SK-N-SH (cell line): ENCODE data around the gene GULP1. TPM values are rescaled to one million over a fixed set of nuclear protein-coding genes. Genes with fewer than 3 reads are reported as not detected.

Experiments used
- CTCF ChIA-PET: fragments of 300-600, 350-600 bp; formaldehyde crosslinking; extraction: SDS; loops from one replicate; lab custom pipeline; 2021; lab: Yijun Ruan, JAX
- POLR2A ChIA-PET: fragments of 350-600 bp; sonication (Branson Sonifier 250); formaldehyde crosslinking; extraction: SDS; loops from one replicate; lab custom pipeline; 2020; ENCODE audit warnings: antibody characterized with exemption, inconsistent platforms; lab: Yijun Ruan, JAX
- DNase-seq: peaks from one replicate; pipeline ENCODE4 v3.0.0; 2012
- H2AFZ ChIP-seq: fragments of 200-600 bp; sonication (generic); 2 replicates; pipeline ENCODE4 v1.8.1; 2016; ENCODE audit warnings: antibody characterized with exemption, mild to moderate bottlenecking, low read depth
- H3F3A ChIP-seq: fragments of 200-600 bp; sonication (generic); replicated peaks from 2 replicates; pipeline ENCODE3; 2016; ENCODE audit warnings: antibody characterized with exemption, mild to moderate bottlenecking; ENCODE audit not compliant: insufficient read depth
- H3K27ac ChIP-seq, 2 experiments: fragments of 200-500 bp in 1 of 2; fragments of 200-600 bp in 1 of 2; sonication (Bioruptor generic) in 1 of 2; sonication (generic), shearing (Covaris generic) in 1 of 2; 2 replicates each; pipeline versions ENCODE4 v1.5.1 to v1.6.1; 2014 to 2016; ENCODE audit warnings: low read depth in 2 of 2, inconsistent platforms in 1 of 2, low read length in 1 of 2, mild to moderate bottlenecking in 1 of 2, mixed read lengths in 1 of 2
- H3K27me3 ChIP-seq: fragments of 200-600 bp; sonication (generic), shearing (Covaris generic); 2 replicates; pipeline ENCODE4 v1.6.1; 2016; ENCODE audit warnings: mixed run types; ENCODE audit not compliant: insufficient read depth
- H3K36me3 ChIP-seq, 2 experiments: fragments of 200-500 bp in 1 of 2; fragments of 200-600 bp in 1 of 2; sonication (Bioruptor generic) in 1 of 2; sonication (generic) in 1 of 2; replicated peaks in 1 of 2; 2 replicates each; pipeline versions ENCODE3 to v1.5.1; 2014 to 2016; ENCODE audit warnings: low read length in 1 of 2, mild to moderate bottlenecking in 1 of 2; ENCODE audit not compliant: insufficient read depth in 2 of 2, control insufficient read depth in 1 of 2
- H3K4me1 ChIP-seq, 2 experiments: fragments of 200-500 bp in 1 of 2; fragments of 200-600 bp in 1 of 2; sonication (Bioruptor generic) in 1 of 2; sonication (generic), shearing (Covaris generic) in 1 of 2; 2 replicates each; pipeline versions ENCODE4 v1.5.1 to v1.6.1; 2014 to 2016; ENCODE audit warnings: low read depth in 1 of 2, low read length in 1 of 2, mixed run types in 1 of 2; ENCODE audit not compliant: insufficient read depth in 2 of 2, control insufficient read depth in 1 of 2
- H3K4me2 ChIP-seq: fragments of 200-600 bp; sonication (generic), shearing (Covaris generic); 2 replicates; pipeline ENCODE4 v1.6.1; 2017; ENCODE audit warnings: mixed run types
- H3K4me3 ChIP-seq, 2 experiments: fragments of 200-500 bp in 1 of 2; fragments of 200-600 bp in 1 of 2; sonication (Bioruptor generic) in 1 of 2; sonication (generic), shearing (Covaris generic) in 1 of 2; 2 replicates each; pipeline versions ENCODE4 v1.5.1 to v1.8.1; 2014 to 2016; ENCODE audit warnings: low read depth in 2 of 2, inconsistent platforms in 1 of 2, low read length in 1 of 2, mild to moderate bottlenecking in 1 of 2, mixed read lengths in 1 of 2, moderate library complexity in 1 of 2
- H3K79me2 ChIP-seq: fragments of 200-600 bp; sonication (generic); 2 replicates; pipeline ENCODE4 v1.8.1; 2017; ENCODE audit warnings: mild to moderate bottlenecking; ENCODE audit not compliant: insufficient read depth
- H3K9ac ChIP-seq: fragments of 200-600 bp; sonication (generic); 2 replicates; pipeline ENCODE4 v1.6.1; 2017; ENCODE audit warnings: mixed run types
- H3K9me2 ChIP-seq: fragments of 200-600 bp; sonication (generic); 2 replicates; pipeline ENCODE4 v1.6.1; 2017; ENCODE audit warnings: mixed run types
- H3K9me3 ChIP-seq: fragments of 200-600 bp; sonication (generic); 2 replicates; pipeline ENCODE4 v1.6.1; 2017; ENCODE audit warnings: mixed run types, mild to moderate bottlenecking, moderate library complexity
- H4K20me1 ChIP-seq: fragments of 200-600 bp; sonication (generic); 2 replicates; pipeline ENCODE4 v1.6.1; 2017; ENCODE audit warnings: mild to moderate bottlenecking, mixed run types; ENCODE audit not compliant: insufficient read depth
- CHD2 ChIP-seq: fragments of 150-350 bp; IDR thresholded peaks from 2 replicates; pipeline ENCODE4 v1.6.1; 2018; ENCODE audit warnings: low read length; ENCODE audit not compliant: partially characterized antibody
- ELF1 ChIP-seq: IDR thresholded peaks from 2 replicates; pipeline ENCODE4 v1.4.0; 2012
- EP300 ChIP-seq, 2 experiments: IDR thresholded peaks; 2 replicates each; pipeline versions ENCODE4 v1.4.0 to v1.6.1; 2012; ENCODE audit warnings: borderline replicate concordance in 1 of 2, low read depth in 1 of 2, low read length in 1 of 2
- FOSL2 ChIP-seq: IDR thresholded peaks from 2 replicates; pipeline ENCODE4 v1.4.0; 2012; ENCODE audit warnings: low read depth, mild to moderate bottlenecking, moderate library complexity, borderline replicate concordance
- GABPA ChIP-seq: IDR thresholded peaks from 2 replicates; pipeline ENCODE4 v1.4.0; 2012; ENCODE audit warnings: low read depth, mild to moderate bottlenecking
- GATA2 ChIP-seq: sonication (generic); formaldehyde crosslinking; IDR thresholded peaks from 2 replicates; pipeline ENCODE4 v1.5.0; 2020; ENCODE audit warnings: mild to moderate bottlenecking, missing genetic modification reagents
- JUND ChIP-seq: IDR thresholded peaks from 2 replicates; pipeline ENCODE4 v1.4.0; 2012
- MEF2A ChIP-seq: IDR thresholded peaks from 2 replicates; pipeline ENCODE4 v1.4.0; 2012; ENCODE audit warnings: low read depth, borderline replicate concordance
- MXI1 ChIP-seq: IDR thresholded peaks from 2 replicates; pipeline ENCODE4 v1.6.1; 2012; ENCODE audit warnings: mild to moderate bottlenecking, low read depth, low read length, improper control_type of control experiment
- NFIC ChIP-seq: IDR thresholded peaks from 2 replicates; pipeline ENCODE4 v1.4.0; 2012; ENCODE audit warnings: borderline replicate concordance
- POLR2AphosphoS5 ChIP-seq: IDR thresholded peaks from 2 replicates; pipeline ENCODE4 v1.6.1; 2012; ENCODE audit warnings: low read depth, low read length
- RCOR1 ChIP-seq: fragments of 150-350 bp; IDR thresholded peaks from 2 replicates; pipeline ENCODE4 v1.6.1; 2017; ENCODE audit warnings: antibody characterized with exemption, low read length
- RFX5 ChIP-seq: IDR thresholded peaks from 2 replicates; pipeline ENCODE4 v1.6.1; 2012; ENCODE audit warnings: mild to moderate bottlenecking, improper control_type of control experiment, low read length
- SMC3 ChIP-seq: IDR thresholded peaks from 2 replicates; pipeline ENCODE4 v1.6.1; 2012; ENCODE audit warnings: low read depth, low read length, improper control_type of control experiment
- TAF1 ChIP-seq: IDR thresholded peaks from 2 replicates; pipeline ENCODE4 v1.6.1; 2012; ENCODE audit warnings: low read depth, mild to moderate bottlenecking, low read length, moderate library complexity, borderline replicate concordance
- TCF12 ChIP-seq: IDR thresholded peaks from 2 replicates; pipeline ENCODE4 v1.4.0; 2012
- TEAD4 ChIP-seq: IDR thresholded peaks from 2 replicates; pipeline ENCODE4 v1.4.0; 2012; ENCODE audit warnings: mild to moderate bottlenecking, borderline replicate concordance; ENCODE audit not compliant: insufficient read depth
- YY1 ChIP-seq: IDR thresholded peaks from 2 replicates; pipeline ENCODE4 v1.4.0; 2012; ENCODE audit warnings: low read depth, mild to moderate bottlenecking
- polyA plus RNA-seq, 3 experiments: library from polyadenylated mRNA; depleted of rRNA; stranded (reverse); fragments of >200 nt; gene quantifications; 2 replicates each; pipeline ENCODE4 v1.2.3, GENCODE V29; 2012
- TF ChIP-seq, protein P1 (sequence below): IDR thresholded peaks from 2 replicates; pipeline ENCODE4 v1.4.0; 2012; ENCODE audit warnings: low read depth
- TF ChIP-seq, protein P2 (sequence below): IDR thresholded peaks from 2 replicates; pipeline ENCODE4; 2012
- TF ChIP-seq, protein P3 (sequence below): IDR thresholded peaks from 2 replicates; pipeline ENCODE4 v1.4.0; 2012; ENCODE audit warnings: low read depth, borderline replicate concordance
- TF ChIP-seq, protein P4 (sequence below): fragments of 200-600 bp; sonication (generic); IDR thresholded peaks from 2 replicates; pipeline ENCODE4 v1.6.1; 2017; ENCODE audit warnings: antibody characterized with exemption, mild to moderate bottlenecking, moderate library complexity
- TF ChIP-seq, protein P5 (sequence below): IDR thresholded peaks from 2 replicates; pipeline ENCODE4 v1.4.0; 2012; ENCODE audit warnings: low read depth, borderline replicate concordance

GULP1 gene
- polyA plus RNA-seq, 1 of the 3 experiments (the other 2 are of a cell fraction) = 33.8 TPM

DNA sequence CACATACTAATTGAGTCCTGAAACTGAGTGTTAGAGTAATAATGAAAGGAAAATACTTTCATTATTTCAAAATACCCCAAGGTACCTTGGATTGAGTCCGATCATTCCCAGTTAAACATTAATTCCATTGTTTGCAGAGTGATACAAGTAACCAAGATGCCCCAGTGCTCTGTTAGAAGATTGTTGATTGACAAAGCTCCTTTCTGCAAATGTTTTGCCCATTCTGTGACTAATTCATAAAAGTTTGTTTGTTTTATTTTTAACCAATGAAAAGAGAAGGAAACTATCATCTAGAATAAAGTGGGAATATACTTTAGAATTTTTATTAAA lies 124.0 kb downstream of the GULP1 start (continued):
- TF ChIP-seq ELF1 (no peak), JUND (no peak), MEF2A (no peak), EP300 (IDR thresholded peaks at IDR 0.05; ENCODE audit: borderline replicate concordance in 1 of 2, low read depth in 1 of 2, low read length in 1 of 2) (no peak), GABPA (no peak)
- TF ChIP-seq, protein P1, sequence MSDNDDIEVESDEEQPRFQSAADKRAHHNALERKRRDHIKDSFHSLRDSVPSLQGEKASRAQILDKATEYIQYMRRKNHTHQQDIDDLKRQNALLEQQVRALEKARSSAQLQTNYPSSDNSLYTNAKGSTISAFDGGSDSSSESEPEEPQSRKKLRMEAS = no peak
- TF ChIP-seq, protein P2, sequence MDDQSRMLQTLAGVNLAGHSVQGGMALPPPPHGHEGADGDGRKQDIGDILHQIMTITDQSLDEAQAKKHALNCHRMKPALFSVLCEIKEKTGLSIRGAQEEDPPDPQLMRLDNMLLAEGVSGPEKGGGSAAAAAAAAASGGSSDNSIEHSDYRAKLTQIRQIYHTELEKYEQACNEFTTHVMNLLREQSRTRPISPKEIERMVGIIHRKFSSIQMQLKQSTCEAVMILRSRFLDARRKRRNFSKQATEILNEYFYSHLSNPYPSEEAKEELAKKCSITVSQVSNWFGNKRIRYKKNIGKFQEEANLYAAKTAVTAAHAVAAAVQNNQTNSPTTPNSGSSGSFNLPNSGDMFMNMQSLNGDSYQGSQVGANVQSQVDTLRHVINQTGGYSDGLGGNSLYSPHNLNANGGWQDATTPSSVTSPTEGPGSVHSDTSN = no peak
- TF ChIP-seq, protein P3, sequence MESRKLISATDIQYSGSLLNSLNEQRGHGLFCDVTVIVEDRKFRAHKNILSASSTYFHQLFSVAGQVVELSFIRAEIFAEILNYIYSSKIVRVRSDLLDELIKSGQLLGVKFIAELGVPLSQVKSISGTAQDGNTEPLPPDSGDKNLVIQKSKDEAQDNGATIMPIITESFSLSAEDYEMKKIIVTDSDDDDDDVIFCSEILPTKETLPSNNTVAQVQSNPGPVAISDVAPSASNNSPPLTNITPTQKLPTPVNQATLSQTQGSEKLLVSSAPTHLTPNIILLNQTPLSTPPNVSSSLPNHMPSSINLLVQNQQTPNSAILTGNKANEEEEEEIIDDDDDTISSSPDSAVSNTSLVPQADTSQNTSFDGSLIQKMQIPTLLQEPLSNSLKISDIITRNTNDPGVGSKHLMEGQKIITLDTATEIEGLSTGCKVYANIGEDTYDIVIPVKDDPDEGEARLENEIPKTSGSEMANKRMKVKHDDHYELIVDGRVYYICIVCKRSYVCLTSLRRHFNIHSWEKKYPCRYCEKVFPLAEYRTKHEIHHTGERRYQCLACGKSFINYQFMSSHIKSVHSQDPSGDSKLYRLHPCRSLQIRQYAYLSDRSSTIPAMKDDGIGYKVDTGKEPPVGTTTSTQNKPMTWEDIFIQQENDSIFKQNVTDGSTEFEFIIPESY = no peak

DNA sequence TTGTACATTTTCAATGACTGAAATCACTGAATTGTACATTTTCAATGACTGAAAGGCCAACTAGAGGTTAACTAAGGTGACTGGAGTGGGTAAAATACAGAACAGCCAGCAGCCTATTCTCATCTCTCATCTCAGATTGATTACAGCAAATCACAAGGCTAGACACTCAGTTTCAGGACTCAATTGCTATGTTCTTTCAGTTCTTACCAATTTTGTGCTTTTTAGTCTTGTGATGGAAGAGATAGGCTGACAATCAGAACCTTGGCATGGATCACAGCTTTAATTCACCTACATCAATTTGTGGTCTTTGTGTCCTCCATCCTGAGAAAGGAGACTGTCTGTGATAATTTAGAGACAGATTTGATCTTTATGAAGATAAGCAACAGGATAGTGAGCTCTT lies 124.7 kb downstream of the GULP1 start:
- H3K4me3 ChIP-seq = no peak overlapping the region
- no peak overlapping the region for H2AFZ ChIP-seq
- H3K9me3 ChIP-seq = peaks cover 5% of the 10 kb centered on the region; the same call in 1 of the 2 replicates
- H3K27ac ChIP-seq = peak overlapping the region; percentile 43 to 95
- H3K9me2 ChIP-seq = no peaks in the 10 kb centered on the region
- ChIA-PET POLR2A (no interaction called here), CTCF (interaction anchor here (1.0 to 2.2 kb wide), 4 partner anchors 10 to 122 kb away, joined by 3 to 8 read pairs (median 4); no protein-coding TSS in a partner anchor)
- H3K4me2 ChIP-seq = peak overlapping the region; percentile 16
- H3K36me3 ChIP-seq = peaks cover 0 to 21% of the 10 kb centered on the region in 2 experiments
- no peaks in the 10 kb centered on the region for H3K27me3 ChIP-seq
- DNase-seq = peak; percentile 31
- no peak overlapping the region for H3K9ac ChIP-seq
- peaks cover 13 to 22% of the 10 kb centered on the region in 2 experiments; a peak in 3 of 4 replicates for H3K4me1 ChIP-seq
- no peaks in the 10 kb centered on the region for H4K20me1 ChIP-seq
- peaks cover 13% of the 10 kb centered on the region for H3F3A ChIP-seq
- peaks cover 36% of the 10 kb centered on the region for H3K79me2 ChIP-seq
- TF ChIP-seq RCOR1 (peak; percentile 60), SMC3 (no peak), TEAD4 (peak; percentile 60; the same call in 1 of the 2 replicates), GATA2 (CRISPR knock-in tag) (peak; percentile 89), ELF1 (no peak), POLR2AphosphoS5 (no peak; the same call in 1 of the 2 replicates), EP300 (IDR thresholded peaks at IDR 0.05; ENCODE audit: borderline replicate concordance in 1 of 2, low read depth in 1 of 2, low read length in 1 of 2) (peak; percentile 36 to 94; a peak in 3 of 4 replicates), YY1 (no peak), NFIC (peak; percentile 67), TAF1 (no peak), MXI1 (0 out of 2 replicates have a peak, but pooled peaks have one; percentile 35), CHD2 (peak; percentile 20), TCF12 (peak; percentile 57), FOSL2 (no peak), RFX5 (no peak), GABPA (no peak), JUND (no peak)
- TF ChIP-seq, protein P2 = peak; percentile 66
- TF ChIP-seq, protein P4, sequence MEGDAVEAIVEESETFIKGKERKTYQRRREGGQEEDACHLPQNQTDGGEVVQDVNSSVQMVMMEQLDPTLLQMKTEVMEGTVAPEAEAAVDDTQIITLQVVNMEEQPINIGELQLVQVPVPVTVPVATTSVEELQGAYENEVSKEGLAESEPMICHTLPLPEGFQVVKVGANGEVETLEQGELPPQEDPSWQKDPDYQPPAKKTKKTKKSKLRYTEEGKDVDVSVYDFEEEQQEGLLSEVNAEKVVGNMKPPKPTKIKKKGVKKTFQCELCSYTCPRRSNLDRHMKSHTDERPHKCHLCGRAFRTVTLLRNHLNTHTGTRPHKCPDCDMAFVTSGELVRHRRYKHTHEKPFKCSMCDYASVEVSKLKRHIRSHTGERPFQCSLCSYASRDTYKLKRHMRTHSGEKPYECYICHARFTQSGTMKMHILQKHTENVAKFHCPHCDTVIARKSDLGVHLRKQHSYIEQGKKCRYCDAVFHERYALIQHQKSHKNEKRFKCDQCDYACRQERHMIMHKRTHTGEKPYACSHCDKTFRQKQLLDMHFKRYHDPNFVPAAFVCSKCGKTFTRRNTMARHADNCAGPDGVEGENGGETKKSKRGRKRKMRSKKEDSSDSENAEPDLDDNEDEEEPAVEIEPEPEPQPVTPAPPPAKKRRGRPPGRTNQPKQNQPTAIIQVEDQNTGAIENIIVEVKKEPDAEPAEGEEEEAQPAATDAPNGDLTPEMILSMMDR = no peak
- TF ChIP-seq, protein P5, sequence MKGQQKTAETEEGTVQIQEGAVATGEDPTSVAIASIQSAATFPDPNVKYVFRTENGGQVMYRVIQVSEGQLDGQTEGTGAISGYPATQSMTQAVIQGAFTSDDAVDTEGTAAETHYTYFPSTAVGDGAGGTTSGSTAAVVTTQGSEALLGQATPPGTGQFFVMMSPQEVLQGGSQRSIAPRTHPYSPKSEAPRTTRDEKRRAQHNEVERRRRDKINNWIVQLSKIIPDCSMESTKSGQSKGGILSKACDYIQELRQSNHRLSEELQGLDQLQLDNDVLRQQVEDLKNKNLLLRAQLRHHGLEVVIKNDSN = no peak
- TF ChIP-seq, protein P3 = no peak
